Astrocyte (in vitro differentiated cells and primary cell): ENCODE measurements around the gene TRUB1.

ENCODE experiments used
- EZH2 ChIP-seq: IDR thresholded peaks from 2 replicates; pipeline ENCODE4 v1.6.1; 2012; ENCODE audit warnings: mild to moderate bottlenecking, low read length, inconsistent platforms; ENCODE audit not compliant: insufficient read depth
- TF ChIP-seq, protein P1 (sequence below): IDR thresholded peaks from 2 replicates; pipeline ENCODE4 v1.5.1; 2011; ENCODE audit warnings: low read depth, mild to moderate bottlenecking, inconsistent platforms, low read length, moderate library complexity; ENCODE audit not compliant: insufficient read depth

DNA sequence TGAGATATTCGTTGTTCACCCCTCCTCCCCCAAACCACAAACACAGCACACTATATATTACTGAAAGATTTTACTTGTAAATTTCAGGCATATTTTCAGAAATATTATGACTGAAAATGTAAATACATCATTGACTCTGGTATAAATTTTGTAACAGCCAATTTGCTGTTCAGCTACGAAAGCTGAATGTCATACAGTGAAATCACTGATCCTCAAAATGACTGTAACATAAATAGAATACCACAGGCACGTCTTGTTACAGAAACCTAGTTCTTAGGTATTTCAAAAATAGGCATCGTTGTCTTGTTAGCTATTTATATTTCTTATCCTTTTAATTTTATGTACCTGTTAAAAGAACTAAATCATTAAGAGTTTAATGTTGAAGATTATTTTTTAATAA lies 15.1 kb downstream of the TRUB1 start:
- TF ChIP-seq, protein P1, sequence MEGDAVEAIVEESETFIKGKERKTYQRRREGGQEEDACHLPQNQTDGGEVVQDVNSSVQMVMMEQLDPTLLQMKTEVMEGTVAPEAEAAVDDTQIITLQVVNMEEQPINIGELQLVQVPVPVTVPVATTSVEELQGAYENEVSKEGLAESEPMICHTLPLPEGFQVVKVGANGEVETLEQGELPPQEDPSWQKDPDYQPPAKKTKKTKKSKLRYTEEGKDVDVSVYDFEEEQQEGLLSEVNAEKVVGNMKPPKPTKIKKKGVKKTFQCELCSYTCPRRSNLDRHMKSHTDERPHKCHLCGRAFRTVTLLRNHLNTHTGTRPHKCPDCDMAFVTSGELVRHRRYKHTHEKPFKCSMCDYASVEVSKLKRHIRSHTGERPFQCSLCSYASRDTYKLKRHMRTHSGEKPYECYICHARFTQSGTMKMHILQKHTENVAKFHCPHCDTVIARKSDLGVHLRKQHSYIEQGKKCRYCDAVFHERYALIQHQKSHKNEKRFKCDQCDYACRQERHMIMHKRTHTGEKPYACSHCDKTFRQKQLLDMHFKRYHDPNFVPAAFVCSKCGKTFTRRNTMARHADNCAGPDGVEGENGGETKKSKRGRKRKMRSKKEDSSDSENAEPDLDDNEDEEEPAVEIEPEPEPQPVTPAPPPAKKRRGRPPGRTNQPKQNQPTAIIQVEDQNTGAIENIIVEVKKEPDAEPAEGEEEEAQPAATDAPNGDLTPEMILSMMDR, result no peak
- TF ChIP-seq EZH2, result no peak
